Breast epithelium (tissue), 4 donors: ENCODE results near the gene SPRY1. TPM values are rescaled to one million over a fixed set of nuclear protein-coding genes. Genes with fewer than 3 reads are reported as not detected.

Experiments used
- DNase-seq, 2 donors: peaks; one replicate each; pipeline ENCODE4 v3.0.0-alpha.2; 2019; ENCODE audit warnings: low spot score in 2 of 2
- H3K27ac ChIP-seq, 2 donors: fragments of 200-600 bp; sonication (generic) in 1 of 2; one replicate each; pipeline ENCODE4 v1.5.1; 2016 to 2019; ENCODE audit warnings: mild to moderate bottlenecking in 1 of 2
- H3K27me3 ChIP-seq, 2 donors: fragments of 200-600 bp; sonication (generic) in 1 of 2; one replicate each; pipeline versions ENCODE4 v1.5.1 to v1.6.0; 2017 to 2019; ENCODE audit warnings: control low read depth in 1 of 2, mild to moderate bottlenecking in 1 of 2
- H3K36me3 ChIP-seq: fragments of 200-600 bp; one replicate; pipeline ENCODE4 v1.5.1; 2019
- H3K4me1 ChIP-seq, 2 donors: fragments of 200-600 bp; sonication (generic); one replicate each; pipeline ENCODE4 v1.5.1; 2016 to 2019; ENCODE audit warnings: control low read depth in 1 of 2
- H3K4me3 ChIP-seq, 3 donors: fragments of 200-600 bp; sonication (generic); 1 replicate in 2 of 3; 2 replicates in 1 of 3; pipeline ENCODE4 v1.5.1; 2016 to 2019; ENCODE audit warnings: mild to moderate bottlenecking in 3 of 3, moderate library complexity in 2 of 3
- H3K9me3 ChIP-seq, 2 donors: fragments of 200-600 bp; sonication (generic) in 1 of 2; one replicate each; pipeline ENCODE4 v1.5.1; 2016 to 2019; ENCODE audit warnings: control low read depth in 1 of 2
- CTCF ChIP-seq, 3 donors: fragments of 450-650 bp; IDR thresholded peaks; one replicate each; pipeline ENCODE4 v1.5.1; 2016 to 2017; ENCODE audit warnings: antibody characterized with exemption in 3 of 3, mild to moderate bottlenecking in 3 of 3, moderate library complexity in 3 of 3
- POLR2A ChIP-seq: fragments of 450-650 bp; IDR thresholded peaks from one replicate; pipeline ENCODE4 v1.6.1; 2016; ENCODE audit warnings: antibody characterized with exemption, mild to moderate bottlenecking, moderate library complexity
- POLR2AphosphoS5 ChIP-seq, 3 donors: sonication (generic); formaldehyde crosslinking; IDR thresholded peaks; one replicate each; pipeline ENCODE4 v1.6.1; 2017; ENCODE audit warnings: antibody characterized with exemption in 3 of 3
- intact Hi-C: fragments of 100-400 bp; cut with DNase I; formaldehyde crosslinking; loops from one replicate; pipeline ENCODE4 v1.15.1; 2023; ENCODE audit warnings: low total_unique reads
- total RNA-seq, 3 donors: library from RNA; depleted of rRNA; stranded (reverse); fragments of >200 nt; gene quantifications; one replicate each; pipeline ENCODE4 v1.1.0, GENCODE V29; 2016

The SPRY1 gene
- total RNA-seq, 3 donors from 2014 or later, result 82.1 to 233 (median 103) TPM

GRCh38 chr4:123409334-123409733 is 12.7 kb downstream of the SPRY1 start:
- no peak for DNase-seq
- H3K27me3 ChIP-seq, result no peaks in the 10 kb centered on the region
- intact Hi-C loops, result loop anchor here (5.0 kb wide), 1 partner anchor 83 kb away; no protein-coding TSS in a partner anchor
- H3K27ac ChIP-seq, result peak overlapping the region; percentile 59 to 65
- no peaks in the 10 kb centered on the region for H3K9me3 ChIP-seq
- no peaks in the 10 kb centered on the region for H3K36me3 ChIP-seq
- H3K4me3 ChIP-seq, result no peak overlapping the region
- TF ChIP-seq POLR2AphosphoS5 (IDR thresholded peaks at IDR 0.05) (no peak), POLR2A (no peak), CTCF (IDR thresholded peaks at IDR 0.05) (no peak)
- H3K4me1 ChIP-seq, result peaks cover 0 to 6% of the 10 kb centered on the region in 2 donors

GRCh38 chr4:123411514-123411913 is 14.9 kb downstream of the SPRY1 start:
- Histone ChIP-seq H3K9me3 (no peaks in the 10 kb centered on the region), H3K36me3 (no peaks in the 10 kb centered on the region), H3K27me3 (no peaks in the 10 kb centered on the region), H3K4me1 (no peaks in the 10 kb centered on the region), H3K4me3 (no peak overlapping the region), H3K27ac (peak overlapping the region in 1 of 2 donors; percentile 9)
- no peak for TF ChIP-seq POLR2AphosphoS5 (IDR thresholded peaks at IDR 0.05)
- TF ChIP-seq POLR2A, result no peak
- no peak for TF ChIP-seq CTCF (IDR thresholded peaks at IDR 0.05)
- DNase-seq, result no peak
- intact Hi-C loops, result no loop called here

- Histone ChIP-seq H3K27me3 (no peaks in the 10 kb centered on the region), H3K9me3 (no peaks in the 10 kb centered on the region), H3K4me3 (no peak overlapping the region), H3K27ac (peak overlapping the region; percentile 9 to 41), H3K36me3 (no peaks in the 10 kb centered on the region), H3K4me1 (no peaks in the 10 kb centered on the region)
- no peak for TF ChIP-seq POLR2AphosphoS5 (IDR thresholded peaks at IDR 0.05)
- TF ChIP-seq CTCF (IDR thresholded peaks at IDR 0.05), result no peak
- TF ChIP-seq POLR2A, result no peak
- intact Hi-C loops, result no loop called here
- no peak for DNase-seq
These were observed 15.5 kb downstream of the SPRY1 start for GRCh38 chr4:123412091-123412505.

GRCh38 chr4:123412700-123413512 is 16.3 kb downstream of the SPRY1 start:
- H3K4me1 ChIP-seq, result peaks cover 0 to under 1% of the 10 kb centered on the region in 2 donors
- intact Hi-C loops, result no loop called here

More at GRCh38 chr4:123412700-123413512, 16.3 kb downstream of the SPRY1 start:
- TF ChIP-seq POLR2A (no peak), POLR2AphosphoS5 (IDR thresholded peaks at IDR 0.05) (no peak), CTCF (IDR thresholded peaks at IDR 0.05) (no peak)
- H3K36me3 ChIP-seq, result no peaks in the 10 kb centered on the region
- no peaks in the 10 kb centered on the region for H3K27me3 ChIP-seq
- H3K9me3 ChIP-seq, result no peaks in the 10 kb centered on the region
- DNase-seq, result no peak
- peak overlapping the region; percentile 9 to 40 for H3K27ac ChIP-seq
- H3K4me3 ChIP-seq, result no peak overlapping the region
